Left hindlimb (tissue), 1 donor: ENCODE data around the gene ZNF428.
"Not testable (repeated sequence)": the region's sequence is repeated elsewhere in the genome, so short reads cannot be mapped to it uniquely, and the experiment has no call there.

Experiments used
- DNase-seq: peaks from one replicate; pipeline ENCODE4 v3.0.0-alpha.2; 2018

The ZNF428 gene

GRCh38 chr19:43639519-43640423 is 20.3 kb upstream of the ZNF428 start, which contains the start of gene CADM4:
CADM4 (minus strand) TSS chr19:43639850; CDS start chr19:43639790, 60 bp downstream.
- DNase-seq: no peak

GRCh38 chr19:43638995-43639518 is 19.6 kb upstream of the ZNF428 start:
- no peak for DNase-seq

GRCh38 chr19:43638214-43638994 is 19.0 kb upstream of the ZNF428 start:
- no peak for DNase-seq

GRCh38 chr19:43636121-43636683 is 16.8 kb upstream of the ZNF428 start:
- DNase-seq: no peak

GRCh38 chr19:43635561-43635940 is 16.1 kb upstream of the ZNF428 start:
- not testable (repeated sequence) for DNase-seq

- DNase-seq: no peak
Measured at GRCh38 chr19:43634872-43635560, 15.6 kb upstream of the ZNF428 start.

GRCh38 chr19:43634506-43634871 is 15.1 kb upstream of the ZNF428 start:
- DNase-seq: no peak

GRCh38 chr19:43634068-43634467 is 14.6 kb upstream of the ZNF428 start:
- no peak for DNase-seq

GRCh38 chr19:43633520-43633919 is 14.1 kb upstream of the ZNF428 start:
- DNase-seq: no peak

GRCh38 chr19:43631491-43631890 is 12.1 kb upstream of the ZNF428 start:
- no peak for DNase-seq

- no peak for DNase-seq
Measured at GRCh38 chr19:43628646-43629326, 9.4 kb upstream of the ZNF428 start.

- no peak for DNase-seq
Measured at GRCh38 chr19:43626838-43627237, 7.4 kb upstream of the ZNF428 start.

- DNase-seq: no peak
Measured at GRCh38 chr19:43625918-43626579, 6.6 kb upstream of the ZNF428 start.

- DNase-seq: no peak
Measured at GRCh38 chr19:43624933-43625332, 5.5 kb upstream of the ZNF428 start.

- DNase-seq: no peak
Measured at GRCh38 chr19:43623889-43624670, 4.7 kb upstream of the ZNF428 start.

GRCh38 chr19:43622956-43623355 is 3.5 kb upstream of the ZNF428 start:
- no peak for DNase-seq

GRCh38 chr19:43622070-43622469 is 2.6 kb upstream of the ZNF428 start:
- no peak for DNase-seq

GRCh38 chr19:43620061-43621001 is 902 bp upstream of the ZNF428 start:
- no peak for DNase-seq

GRCh38 chr19:43618921-43619261 is 538 bp downstream of the ZNF428 start:
- DNase-seq: no peak

- no peak for DNase-seq
Measured at GRCh38 chr19:43616954-43617353, 2.5 kb downstream of the ZNF428 start.
